Activated CD4-positive, alpha-beta memory T cell treated with anti-CD3 and anti-CD28 coated beads, Interleukin-2, amount 10 ng/mL, durations not matched to agents 7 days and 5 days (primary cell): ENCODE results near the gene ZNF639. TPM values are rescaled to one million over a fixed set of nuclear protein-coding genes. Genes with fewer than 3 reads are reported as not detected.
"Not testable (repeated sequence)": the region's sequence is repeated elsewhere in the genome, so short reads cannot be mapped to it uniquely, and the experiment has no call there.

Experiments
- CTCF ChIA-PET: fragments of 350-600 bp; sonication (Branson Sonifier 250); formaldehyde crosslinking; loops from one replicate; lab custom pipeline; 2021; ENCODE audit warnings: antibody characterized with exemption, inconsistent platforms; lab: Charles Lee
- POLR2A ChIA-PET: fragments of 350-600 bp; sonication (Branson Sonifier 250); formaldehyde crosslinking; loops from one replicate; lab custom pipeline; 2021; ENCODE audit warnings: antibody characterized with exemption; lab: Charles Lee
- DNase-seq: peaks from one replicate; pipeline ENCODE4 v3.0.0-alpha.2; 2020
- H3K27ac Mint-ChIP-seq: one replicate; pipeline ENCODE4 v1.8.0; 2021; ENCODE audit warnings: mild to moderate bottlenecking, mixed read lengths
- H3K27me3 Mint-ChIP-seq: one replicate; pipeline ENCODE4 v1.8.0; 2021; ENCODE audit warnings: mixed read lengths
- H3K36me3 Mint-ChIP-seq: one replicate; pipeline ENCODE4 v1.8.0; 2021; ENCODE audit warnings: low read depth, mixed read lengths
- H3K4me1 Mint-ChIP-seq: one replicate; pipeline ENCODE4 v1.8.0; 2021; ENCODE audit warnings: mixed read lengths
- H3K4me3 Mint-ChIP-seq: one replicate; pipeline ENCODE4 v1.8.0; 2021; ENCODE audit warnings: mild to moderate bottlenecking, mixed read lengths
- H3K9me3 Mint-ChIP-seq: one replicate; pipeline ENCODE4 v1.8.0; 2021; ENCODE audit warnings: mixed read lengths
- total RNA-seq, 2 experiments: library from RNA; stranded (reverse); gene quantifications; one replicate each; pipeline ENCODE4 v1.2.3, GENCODE V29; 2021

Gene ZNF639, protein sequence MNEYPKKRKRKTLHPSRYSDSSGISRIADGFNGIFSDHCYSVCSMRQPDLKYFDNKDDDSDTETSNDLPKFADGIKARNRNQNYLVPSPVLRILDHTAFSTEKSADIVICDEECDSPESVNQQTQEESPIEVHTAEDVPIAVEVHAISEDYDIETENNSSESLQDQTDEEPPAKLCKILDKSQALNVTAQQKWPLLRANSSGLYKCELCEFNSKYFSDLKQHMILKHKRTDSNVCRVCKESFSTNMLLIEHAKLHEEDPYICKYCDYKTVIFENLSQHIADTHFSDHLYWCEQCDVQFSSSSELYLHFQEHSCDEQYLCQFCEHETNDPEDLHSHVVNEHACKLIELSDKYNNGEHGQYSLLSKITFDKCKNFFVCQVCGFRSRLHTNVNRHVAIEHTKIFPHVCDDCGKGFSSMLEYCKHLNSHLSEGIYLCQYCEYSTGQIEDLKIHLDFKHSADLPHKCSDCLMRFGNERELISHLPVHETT
- total RNA-seq: 10 to 100 TPM; 29.8 to 31.5 TPM

DNA sequence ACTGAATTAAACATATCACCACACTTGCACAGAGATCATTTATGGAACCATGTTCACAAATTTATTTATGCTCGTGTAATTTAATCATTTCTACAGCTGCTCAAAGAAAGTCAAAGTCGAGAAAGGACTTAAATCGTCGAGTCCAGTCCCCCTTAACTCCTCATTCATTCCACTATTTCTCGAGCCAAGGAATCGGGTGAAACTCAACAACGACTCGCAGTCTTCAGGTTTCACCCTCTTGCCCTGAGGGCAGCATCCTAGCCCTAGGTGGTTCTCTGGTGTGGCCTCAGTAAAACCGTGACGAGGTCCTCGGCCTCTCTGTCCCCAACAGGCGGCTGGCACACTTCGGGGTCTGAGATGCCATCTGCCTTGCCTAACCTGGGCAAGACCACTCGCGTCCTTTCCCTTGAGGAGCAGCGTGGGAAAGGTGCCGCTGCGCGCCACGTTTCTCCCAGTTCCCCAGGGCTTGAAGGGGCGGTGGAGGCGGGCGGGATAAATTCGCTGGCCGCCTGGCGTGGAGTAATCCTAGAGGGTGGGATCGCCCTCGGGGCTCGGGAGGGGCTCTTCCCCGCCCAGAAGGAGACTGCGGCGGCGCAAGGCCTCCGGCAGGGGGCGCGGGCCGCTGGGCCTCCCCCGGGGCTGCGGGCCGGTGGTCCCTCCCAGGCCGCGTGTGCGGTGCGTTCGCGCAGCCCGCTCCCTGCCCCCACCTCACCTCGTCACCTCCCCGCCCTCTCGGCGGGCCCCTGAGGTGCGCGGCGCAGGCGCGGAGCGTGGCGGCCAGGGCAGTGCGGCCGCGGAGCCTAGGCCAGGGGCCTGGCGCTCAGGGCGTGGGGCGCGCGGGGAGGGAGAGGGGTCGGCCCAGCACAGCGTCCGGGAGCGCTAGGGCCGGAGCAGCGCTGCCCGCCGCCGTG is at the start of gene ZNF639:
Gene ZNF639 (plus strand): TSS at position 746 of the 911 bp plus-strand sequence. CDS start 5,263 bp downstream, outside the sequence.
- Mint-ChIP-seq H3K27ac (peak within 1 kb of the TSS; percentile 84), H3K9me3 (no peaks in the 10 kb centered on the region), H3K27me3 (peaks cover 10% of the 10 kb centered on the region), H3K4me3 (peak within 1 kb of the TSS; percentile 84), H3K4me1 (peaks cover 25% of the 10 kb centered on the region), H3K36me3 (peaks cover 10% of the 10 kb centered on the region)
- ChIA-PET POLR2A (interaction anchor here (1.0 to 3.9 kb wide), 14 partner anchors 25 to 307 kb away, joined by 4 to 42 read pairs (median 9); partner anchors contain the start of genes ACTL6A, GNB4, MFN1 and MRPL47), CTCF (interaction anchor here (0.7 to 5.2 kb wide), 13 partner anchors 23 to 307 kb away, joined by 3 to 39 read pairs (median 5); partner anchors contain the start of genes ACTL6A, MFN1, PIK3CA and ZMAT3)
- peak; percentile 81 for DNase-seq

DNA sequence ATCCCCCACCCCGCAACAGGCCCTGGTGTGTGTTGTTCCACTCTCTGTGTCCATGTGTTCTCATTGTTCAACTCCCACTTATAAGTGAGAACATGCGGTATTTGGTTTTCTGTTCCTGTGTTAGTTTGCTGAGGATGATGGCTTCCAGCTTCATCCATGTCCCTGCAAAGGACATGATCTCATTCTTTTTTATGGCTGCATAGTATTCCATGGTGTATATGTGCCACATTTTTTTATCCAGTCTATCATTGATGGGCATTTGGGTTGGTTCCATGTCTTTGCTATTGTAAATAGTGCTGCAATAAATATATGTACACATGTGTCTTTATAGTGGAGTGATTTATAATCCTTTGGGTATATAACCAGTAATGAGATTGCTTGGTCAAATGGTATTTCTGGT is 48.4 kb upstream of the ZNF639 start:
- ChIA-PET POLR2A (interaction anchor here (1.2 kb wide), 1 partner anchor 42 kb away, joined by 3 read pairs; no protein-coding TSS in a partner anchor), CTCF (interaction anchor here (1.1 kb wide), 1 partner anchor 42 kb away, joined by 3 read pairs; no protein-coding TSS in a partner anchor)
- H3K9me3 Mint-ChIP-seq: not testable (repeated sequence)

DNA sequence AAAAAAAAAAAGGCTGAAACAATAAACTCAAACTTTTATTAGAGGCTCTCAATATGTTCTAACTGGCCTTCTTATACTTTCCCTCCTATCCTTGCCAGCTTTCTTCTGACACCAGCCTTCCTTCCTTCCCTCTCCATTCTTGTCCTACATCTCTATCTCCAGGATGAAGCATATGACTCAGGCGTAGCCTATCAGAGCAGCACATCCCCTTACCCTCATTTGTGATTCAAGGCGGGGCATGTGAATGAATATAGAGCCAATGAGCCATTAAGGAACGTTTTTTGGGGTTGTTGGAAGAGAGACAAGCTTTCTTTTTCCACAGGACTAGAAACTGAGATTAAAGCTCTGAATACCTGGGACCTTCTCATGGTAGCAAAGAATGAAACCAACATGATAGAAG is 46.8 kb upstream of the ZNF639 start:
- no peaks in the 10 kb centered on the region for H3K9me3 Mint-ChIP-seq
- ChIA-PET CTCF (no interaction called here), POLR2A (no interaction called here)
- no peaks in the 10 kb centered on the region for H3K4me1 Mint-ChIP-seq
- no peak overlapping the region for H3K27ac Mint-ChIP-seq
- no peak overlapping the region for H3K4me3 Mint-ChIP-seq
- no peaks in the 10 kb centered on the region for H3K36me3 Mint-ChIP-seq
- H3K27me3 Mint-ChIP-seq: peaks cover 9% of the 10 kb centered on the region
- no peak for DNase-seq

More for the DNA sequence above, 48.4 kb upstream of the ZNF639 start:
- H3K36me3 Mint-ChIP-seq, H3K4me3 Mint-ChIP-seq, H3K27me3 Mint-ChIP-seq, DNase-seq, H3K4me1 Mint-ChIP-seq, H3K27ac Mint-ChIP-seq: not testable (repeated sequence)

DNA sequence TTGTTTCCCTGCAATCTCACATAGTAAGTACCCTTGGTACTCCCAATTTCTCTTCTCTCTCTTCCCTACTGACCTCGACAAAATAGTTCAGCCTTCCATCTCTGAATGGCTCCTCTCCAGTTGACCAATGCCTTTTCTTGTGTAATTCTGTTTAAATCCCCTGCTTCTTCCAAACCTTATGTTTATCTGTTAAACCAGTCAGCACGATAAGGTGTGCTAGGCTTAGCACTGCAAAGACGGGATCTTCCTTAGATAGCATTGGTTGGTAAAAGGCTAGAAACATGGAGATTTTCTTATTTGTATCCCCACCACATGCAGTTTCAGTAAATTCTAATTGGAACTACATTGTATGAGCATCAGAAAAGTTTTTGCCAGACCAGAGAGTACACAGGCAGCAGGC is 46.1 kb upstream of the ZNF639 start:
- CTCF ChIA-PET: no interaction called here
- H3K27me3 Mint-ChIP-seq: peaks cover 9% of the 10 kb centered on the region

DNA sequence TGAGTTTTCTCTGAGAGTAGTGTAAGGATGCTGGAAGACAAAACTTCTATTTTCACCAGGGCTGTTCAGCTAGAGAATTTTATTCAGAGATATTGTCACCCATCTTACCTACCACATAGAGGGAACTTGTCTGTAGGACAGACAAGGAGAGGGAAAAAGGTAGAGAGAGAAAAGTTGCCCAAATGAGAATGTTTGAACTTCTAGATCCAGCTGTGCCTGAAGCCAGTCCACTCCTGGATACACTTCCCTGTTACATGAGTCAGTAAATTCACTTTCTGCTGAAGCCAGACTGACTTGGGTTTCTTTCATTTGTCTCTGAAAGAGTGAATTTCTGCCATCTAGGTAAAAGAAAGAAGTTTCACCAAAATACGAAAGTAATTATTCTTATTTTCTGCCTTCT is 44.7 kb upstream of the ZNF639 start:
- DNase-seq: no peak
- POLR2A ChIA-PET: no interaction called here
- Mint-ChIP-seq H3K9me3 (no peaks in the 10 kb centered on the region), H3K4me1 (no peaks in the 10 kb centered on the region), H3K27ac (no peak overlapping the region), H3K36me3 (no peaks in the 10 kb centered on the region), H3K4me3 (no peak overlapping the region), H3K27me3 (peaks cover 18% of the 10 kb centered on the region)
- CTCF ChIA-PET: no interaction called here

More for the DNA sequence above, 46.1 kb upstream of the ZNF639 start:
- Mint-ChIP-seq H3K4me3 (no peak overlapping the region), H3K9me3 (no peaks in the 10 kb centered on the region), H3K4me1 (no peaks in the 10 kb centered on the region), H3K27ac (no peak overlapping the region), H3K36me3 (no peaks in the 10 kb centered on the region)
- DNase-seq: no peak
- POLR2A ChIA-PET: no interaction called here

DNA sequence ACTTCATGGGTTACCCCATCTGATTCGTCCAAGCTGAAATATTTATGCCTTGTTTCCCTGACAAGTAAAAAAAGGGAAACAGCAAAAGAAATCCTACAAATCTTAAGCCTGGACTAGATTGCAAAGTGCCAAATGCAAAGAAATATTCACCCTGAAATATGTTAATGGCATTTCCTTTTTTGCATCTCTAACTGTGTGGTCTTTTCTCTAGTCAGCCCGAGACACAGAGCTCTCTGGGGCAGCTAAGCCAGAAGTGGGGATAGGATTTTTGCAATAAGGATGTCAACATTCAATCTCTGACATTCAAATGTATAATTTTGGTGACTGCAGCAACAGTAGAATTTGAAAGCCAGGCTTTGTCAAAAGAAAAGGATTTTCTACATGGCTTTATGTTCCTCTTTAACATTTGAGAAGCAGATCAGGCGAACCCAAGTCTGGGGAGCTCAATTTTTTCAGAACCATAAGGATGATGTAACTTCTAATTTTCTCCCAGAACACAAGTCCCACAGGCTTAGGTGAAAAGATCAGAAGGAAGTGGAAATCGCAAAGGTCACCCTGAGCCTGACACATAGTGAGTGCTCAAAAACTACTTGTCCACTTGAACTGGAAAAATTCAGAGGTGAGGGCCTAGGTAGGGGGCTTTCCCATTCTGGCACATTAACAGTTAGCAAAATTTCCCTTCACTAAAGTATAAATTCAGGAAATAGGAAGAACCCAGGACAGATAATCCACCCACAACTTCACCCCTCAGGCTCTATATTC is 43.7 kb upstream of the ZNF639 start:
- no peak for DNase-seq
- no peaks in the 10 kb centered on the region for H3K36me3 Mint-ChIP-seq
- POLR2A ChIA-PET: no interaction called here
- peaks cover 21% of the 10 kb centered on the region for H3K27me3 Mint-ChIP-seq
- H3K4me1 Mint-ChIP-seq: no peaks in the 10 kb centered on the region
- H3K27ac Mint-ChIP-seq: no peak overlapping the region
- H3K9me3 Mint-ChIP-seq: no peaks in the 10 kb centered on the region
- CTCF ChIA-PET: no interaction called here
- H3K4me3 Mint-ChIP-seq: no peak overlapping the region

DNA sequence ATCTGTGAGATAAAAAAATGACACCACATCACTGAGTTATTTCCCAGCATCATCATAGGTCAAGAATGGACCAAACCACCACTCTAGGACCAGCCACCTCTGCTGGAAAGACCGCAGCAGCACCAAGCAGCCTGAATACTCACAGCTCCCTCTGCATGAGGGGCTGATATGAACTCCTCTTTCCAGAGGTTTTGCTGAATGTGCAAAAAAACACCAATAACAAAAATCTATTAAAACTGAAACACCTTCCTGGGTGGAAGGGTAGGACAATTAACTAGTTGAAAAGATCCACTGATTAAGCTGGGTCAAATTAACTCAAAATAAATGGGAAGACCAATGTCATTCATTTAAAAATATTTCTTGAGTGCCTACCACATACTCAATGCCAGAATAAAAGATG is 43.0 kb upstream of the ZNF639 start:
- CTCF ChIA-PET: no interaction called here
- no peak for DNase-seq
- H3K9me3 Mint-ChIP-seq: no peaks in the 10 kb centered on the region
- H3K27me3 Mint-ChIP-seq: peaks cover 22% of the 10 kb centered on the region
- POLR2A ChIA-PET: no interaction called here
- H3K27ac Mint-ChIP-seq: no peak overlapping the region
- H3K36me3 Mint-ChIP-seq: no peaks in the 10 kb centered on the region
- H3K4me3 Mint-ChIP-seq: no peak overlapping the region
- H3K4me1 Mint-ChIP-seq: no peaks in the 10 kb centered on the region

DNA sequence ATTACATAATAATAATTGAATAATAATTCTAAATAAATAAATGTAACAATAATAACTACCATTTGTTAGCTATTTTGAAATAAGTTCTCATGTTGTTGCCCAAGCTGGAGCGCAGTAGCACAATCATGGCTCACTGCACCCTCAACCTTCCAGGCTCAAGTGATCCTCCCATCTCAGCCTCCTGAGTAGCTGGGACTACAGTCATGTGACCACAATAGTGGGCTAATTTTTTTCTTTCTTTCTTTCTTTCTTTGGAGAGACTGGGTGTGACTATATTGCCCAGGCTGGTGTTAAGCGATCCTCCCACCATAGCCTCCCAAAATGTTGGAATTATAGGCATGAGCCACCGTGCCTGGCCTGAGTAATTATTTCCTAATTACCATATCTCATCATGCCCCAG is 41.0 kb upstream of the ZNF639 start:
- Mint-ChIP-seq H3K27me3 (peaks cover 24% of the 10 kb centered on the region), H3K4me3 (no peak overlapping the region), H3K9me3 (no peaks in the 10 kb centered on the region), H3K36me3 (no peaks in the 10 kb centered on the region), H3K27ac (no peak overlapping the region), H3K4me1 (no peaks in the 10 kb centered on the region)
- POLR2A ChIA-PET: no interaction called here
- CTCF ChIA-PET: no interaction called here
- DNase-seq: no peak

DNA sequence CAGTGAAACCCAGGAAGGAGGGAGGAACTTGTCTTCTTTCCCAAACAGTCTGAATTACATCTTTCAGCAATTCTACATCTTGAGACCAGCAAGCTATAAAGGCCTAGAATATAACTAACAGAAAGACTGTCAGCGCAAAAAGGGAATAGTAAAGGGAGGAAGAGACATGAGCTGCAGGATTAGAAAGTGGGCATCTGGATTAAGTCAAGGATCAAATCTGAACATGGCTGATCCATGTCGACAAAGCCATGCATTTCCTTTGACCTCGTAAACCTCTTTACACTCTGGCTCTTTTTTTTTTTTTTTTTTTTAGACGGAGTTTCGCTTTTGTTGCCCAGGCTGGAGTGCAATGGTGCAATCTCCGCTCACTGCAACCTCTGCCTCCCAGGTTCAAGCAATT is 36.5 kb upstream of the ZNF639 start:
- no peaks in the 10 kb centered on the region for H3K36me3 Mint-ChIP-seq
- DNase-seq: no peak
- no peaks in the 10 kb centered on the region for H3K4me1 Mint-ChIP-seq
- H3K9me3 Mint-ChIP-seq: no peaks in the 10 kb centered on the region
- POLR2A ChIA-PET: no interaction called here
- peaks cover 19% of the 10 kb centered on the region for H3K27me3 Mint-ChIP-seq
- H3K4me3 Mint-ChIP-seq: no peak overlapping the region
- CTCF ChIA-PET: no interaction called here
- H3K27ac Mint-ChIP-seq: no peak overlapping the region

DNA sequence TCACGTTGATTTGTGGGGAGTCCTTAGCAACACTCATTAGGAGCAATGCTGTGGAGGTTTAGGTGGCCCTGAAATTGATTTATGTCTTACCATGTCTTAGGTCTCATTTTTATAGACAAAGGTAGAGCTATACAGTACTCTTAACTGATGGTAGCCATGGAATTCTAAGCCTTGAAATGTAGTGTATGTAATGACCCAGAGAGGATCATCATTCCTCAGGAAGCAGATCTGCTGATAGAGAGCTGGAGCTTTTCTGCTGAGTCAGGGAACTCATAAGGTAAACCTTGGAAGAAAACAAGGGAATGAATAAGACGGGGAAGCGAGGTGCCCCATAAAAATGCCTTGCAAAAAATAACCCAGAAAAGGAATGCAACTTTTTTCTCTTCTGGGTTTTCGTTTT is 34.0 kb upstream of the ZNF639 start:
- POLR2A ChIA-PET: no interaction called here
- Mint-ChIP-seq H3K27me3 (peaks cover 16% of the 10 kb centered on the region), H3K9me3 (no peaks in the 10 kb centered on the region), H3K36me3 (no peaks in the 10 kb centered on the region), H3K4me1 (no peaks in the 10 kb centered on the region), H3K4me3 (no peak overlapping the region), H3K27ac (no peak overlapping the region)
- CTCF ChIA-PET: no interaction called here
- DNase-seq: no peak

DNA sequence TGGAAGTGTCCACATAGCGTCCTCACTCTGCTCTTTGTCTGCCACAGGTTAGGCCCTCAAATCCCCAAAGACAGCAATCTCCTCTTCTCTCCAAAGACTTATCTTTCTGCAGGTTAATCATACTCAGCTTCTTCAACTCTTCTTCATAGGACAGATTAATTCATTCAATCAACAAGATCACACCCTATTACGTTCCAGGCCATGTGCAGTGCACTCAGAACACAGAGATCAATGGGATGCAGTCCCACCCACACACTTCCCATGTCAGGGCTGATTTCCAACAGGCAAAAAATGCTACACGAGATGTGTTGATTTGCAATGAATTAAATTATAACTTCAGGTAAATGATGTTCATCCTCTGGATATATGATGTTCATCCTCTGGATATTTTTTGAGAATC is 33.5 kb upstream of the ZNF639 start:
- DNase-seq: no peak
- Mint-ChIP-seq H3K27me3 (peaks cover 13% of the 10 kb centered on the region), H3K9me3 (no peaks in the 10 kb centered on the region), H3K27ac (no peak overlapping the region), H3K4me3 (no peak overlapping the region), H3K4me1 (no peaks in the 10 kb centered on the region), H3K36me3 (no peaks in the 10 kb centered on the region)
- CTCF ChIA-PET: no interaction called here
- POLR2A ChIA-PET: no interaction called here

DNA sequence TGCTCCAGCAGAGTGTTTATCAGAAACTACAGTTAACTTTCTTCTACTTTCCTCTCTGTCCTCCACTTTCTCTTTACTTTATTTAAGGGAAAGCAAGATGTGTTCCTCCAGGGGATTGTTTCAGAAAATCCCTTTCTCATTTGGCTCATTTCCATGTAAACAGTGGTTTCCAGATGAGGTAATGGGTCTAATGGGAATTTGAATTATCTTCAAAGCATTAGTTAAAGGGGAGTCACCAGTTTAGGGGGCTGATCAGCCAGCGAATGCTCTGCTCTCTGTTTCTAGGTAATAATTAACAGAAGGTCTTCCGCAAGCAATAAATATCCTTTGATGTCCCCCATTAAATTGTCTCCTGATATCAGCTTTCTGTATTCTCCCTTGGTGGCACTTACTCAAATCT is 30.4 kb upstream of the ZNF639 start:
- ChIA-PET POLR2A (interaction anchor here (1.2 kb wide), 1 partner anchor 30 kb away, joined by 3 read pairs; no protein-coding TSS in a partner anchor), CTCF (no interaction called here)
- H3K9me3 Mint-ChIP-seq: no peaks in the 10 kb centered on the region
- no peak overlapping the region for H3K4me3 Mint-ChIP-seq
- peaks cover 21% of the 10 kb centered on the region for H3K27me3 Mint-ChIP-seq
- no peaks in the 10 kb centered on the region for H3K36me3 Mint-ChIP-seq
- no peak for DNase-seq
- no peak overlapping the region for H3K27ac Mint-ChIP-seq
- no peaks in the 10 kb centered on the region for H3K4me1 Mint-ChIP-seq
